ENCODE data around the gene SH3RF2.

Gene SH3RF2

DNA sequence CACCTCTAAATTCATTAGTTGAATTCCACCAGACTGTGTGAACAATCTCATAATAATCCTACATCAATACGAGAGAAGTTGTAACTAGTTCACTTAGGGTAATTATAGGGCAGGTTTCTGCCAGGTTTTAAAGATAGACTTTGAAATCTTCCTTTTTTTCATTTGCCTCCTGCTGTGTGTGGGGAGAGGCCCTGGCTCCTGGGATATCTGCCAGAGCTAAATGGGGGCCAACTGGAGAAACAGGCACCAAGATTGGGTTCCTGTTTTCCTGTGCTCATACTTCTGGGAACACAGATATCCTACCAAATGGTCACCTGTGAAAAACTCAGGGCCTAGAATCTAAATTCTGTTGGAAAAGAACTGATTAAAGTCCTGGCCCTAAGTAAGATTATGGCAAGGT, 42.3 kb downstream of the SH3RF2 start:
- H3K27me3 ChIP-seq (ENCODE audit: insufficient read depth, low read length) = no peaks in the 10 kb centered on the region
- H3K9me2 ChIP-seq (ENCODE audit: low read depth, low read length) = no peaks in the 10 kb centered on the region
- H3K4me2 ChIP-seq (ENCODE audit: low read length) = no peak overlapping the region

DNA sequence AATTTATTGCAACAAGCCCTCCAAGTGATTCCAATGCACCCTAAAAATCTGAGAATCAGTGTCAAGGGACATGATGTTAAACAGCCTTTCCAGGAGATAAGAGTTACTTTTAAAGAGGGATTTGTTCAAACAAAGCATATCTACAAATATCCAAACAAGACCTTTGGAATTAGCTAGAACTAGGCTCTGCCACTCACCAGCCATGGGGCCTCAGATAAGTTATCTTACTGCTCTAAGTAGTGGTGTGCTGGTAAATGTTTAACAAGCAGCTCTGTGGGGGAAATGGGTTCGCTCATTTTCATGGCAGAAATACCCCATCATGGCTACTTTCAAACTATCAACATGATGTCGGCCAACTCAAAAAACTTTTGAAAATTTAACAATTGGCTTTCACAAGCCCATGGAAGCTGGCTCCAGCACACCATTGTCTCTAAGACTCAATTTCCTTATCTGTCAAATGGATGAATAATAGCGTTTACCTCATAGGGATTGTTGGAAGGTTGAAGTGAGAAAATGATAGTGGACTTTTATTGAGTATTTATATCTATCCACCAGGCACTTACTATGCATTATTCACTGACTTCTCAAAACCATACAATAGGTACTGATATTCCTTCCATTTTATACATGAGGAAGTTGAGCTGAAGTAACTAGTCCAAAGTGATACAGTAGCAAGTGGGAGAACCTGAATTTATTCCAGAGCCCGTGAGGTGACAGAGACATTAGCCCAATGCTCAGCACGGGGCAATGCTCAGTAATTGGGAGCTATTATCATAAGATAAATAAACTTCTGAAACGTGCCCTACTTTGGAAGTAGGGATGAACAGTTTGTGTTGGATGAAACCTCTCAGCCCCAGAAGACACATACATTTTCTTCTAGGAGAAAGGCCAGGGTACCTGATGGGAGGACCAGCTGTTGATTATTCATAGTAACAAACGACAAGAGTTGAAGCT, 43.2 kb downstream of the SH3RF2 start:
- Histone ChIP-seq H3K9me2 (ENCODE audit: low read depth, low read length) (no peaks in the 10 kb centered on the region), H3K79me2 (ENCODE audit: insufficient read depth, low read length) (no peaks in the 10 kb centered on the region), H3K4me1 (ENCODE audit: insufficient read depth, low read length, severe bottlenecking) (no peaks in the 10 kb centered on the region), H3F3A (ENCODE audit: insufficient read depth, low read length) (no peaks in the 10 kb centered on the region), H4K20me1 (ENCODE audit: insufficient read depth, low read length) (no peaks in the 10 kb centered on the region), H3K27me3 (ENCODE audit: insufficient read depth, low read length) (no peaks in the 10 kb centered on the region), H3K9ac (ENCODE audit: low read length) (no peak overlapping the region), H3K9me3 (ENCODE audit: low read length) (no peaks in the 10 kb centered on the region), H3K4me2 (ENCODE audit: low read length) (no peak overlapping the region), H3K27ac (ENCODE audit: low read depth, low read length, poor library complexity, severe bottlenecking) (no peak overlapping the region), H3K36me3 (ENCODE audit: insufficient read depth, low read length) (no peaks in the 10 kb centered on the region), H3K4me3 (ENCODE audit: low read depth, low read length, poor library complexity, severe bottlenecking) (no peak overlapping the region), H2AFZ (ENCODE audit: low read length) (no peak overlapping the region)
- no peak for TF ChIP-seq EZH2 (IDR thresholded peaks at IDR 0.05; ENCODE audit: borderline replicate concordance, low read length)
- TF ChIP-seq, protein P1, sequence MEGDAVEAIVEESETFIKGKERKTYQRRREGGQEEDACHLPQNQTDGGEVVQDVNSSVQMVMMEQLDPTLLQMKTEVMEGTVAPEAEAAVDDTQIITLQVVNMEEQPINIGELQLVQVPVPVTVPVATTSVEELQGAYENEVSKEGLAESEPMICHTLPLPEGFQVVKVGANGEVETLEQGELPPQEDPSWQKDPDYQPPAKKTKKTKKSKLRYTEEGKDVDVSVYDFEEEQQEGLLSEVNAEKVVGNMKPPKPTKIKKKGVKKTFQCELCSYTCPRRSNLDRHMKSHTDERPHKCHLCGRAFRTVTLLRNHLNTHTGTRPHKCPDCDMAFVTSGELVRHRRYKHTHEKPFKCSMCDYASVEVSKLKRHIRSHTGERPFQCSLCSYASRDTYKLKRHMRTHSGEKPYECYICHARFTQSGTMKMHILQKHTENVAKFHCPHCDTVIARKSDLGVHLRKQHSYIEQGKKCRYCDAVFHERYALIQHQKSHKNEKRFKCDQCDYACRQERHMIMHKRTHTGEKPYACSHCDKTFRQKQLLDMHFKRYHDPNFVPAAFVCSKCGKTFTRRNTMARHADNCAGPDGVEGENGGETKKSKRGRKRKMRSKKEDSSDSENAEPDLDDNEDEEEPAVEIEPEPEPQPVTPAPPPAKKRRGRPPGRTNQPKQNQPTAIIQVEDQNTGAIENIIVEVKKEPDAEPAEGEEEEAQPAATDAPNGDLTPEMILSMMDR (IDR thresholded peaks at IDR 0.05; ENCODE audit: low read length) = no peak

More for the DNA sequence above, 42.3 kb downstream of the SH3RF2 start:
- H3K9me3 ChIP-seq (ENCODE audit: low read length) = no peaks in the 10 kb centered on the region
- H3K79me2 ChIP-seq (ENCODE audit: insufficient read depth, low read length) = no peaks in the 10 kb centered on the region
- TF ChIP-seq, protein P1 (IDR thresholded peaks at IDR 0.05; ENCODE audit: low read length) = no peak
- TF ChIP-seq EZH2 (IDR thresholded peaks at IDR 0.05; ENCODE audit: borderline replicate concordance, low read length) = no peak
- H3K9ac ChIP-seq (ENCODE audit: low read length) = no peak overlapping the region
- H3K36me3 ChIP-seq (ENCODE audit: insufficient read depth, low read length) = no peaks in the 10 kb centered on the region
- H4K20me1 ChIP-seq (ENCODE audit: insufficient read depth, low read length) = no peaks in the 10 kb centered on the region
- H2AFZ ChIP-seq (ENCODE audit: low read length) = no peak overlapping the region
- H3K27ac ChIP-seq (ENCODE audit: low read depth, low read length, poor library complexity, severe bottlenecking) = no peak overlapping the region
- no peak overlapping the region for H3K4me3 ChIP-seq (ENCODE audit: low read depth, low read length, poor library complexity, severe bottlenecking)
- no peaks in the 10 kb centered on the region for H3K4me1 ChIP-seq (ENCODE audit: insufficient read depth, low read length, severe bottlenecking)
- no peaks in the 10 kb centered on the region for H3F3A ChIP-seq (ENCODE audit: insufficient read depth, low read length)

- no peaks in the 10 kb centered on the region for H3K27me3 ChIP-seq (ENCODE audit: insufficient read depth, low read length)
- no peak overlapping the region for H3K9ac ChIP-seq (ENCODE audit: low read length)
- H3K27ac ChIP-seq (ENCODE audit: low read depth, low read length, poor library complexity, severe bottlenecking) = no peak overlapping the region
- no peak overlapping the region for H3K4me3 ChIP-seq (ENCODE audit: low read depth, low read length, poor library complexity, severe bottlenecking)
- no peak overlapping the region for H3K4me2 ChIP-seq (ENCODE audit: low read length)
- no peaks in the 10 kb centered on the region for H3K79me2 ChIP-seq (ENCODE audit: insufficient read depth, low read length)
- H3K9me3 ChIP-seq (ENCODE audit: low read length) = no peaks in the 10 kb centered on the region
- H4K20me1 ChIP-seq (ENCODE audit: insufficient read depth, low read length) = no peaks in the 10 kb centered on the region
- no peaks in the 10 kb centered on the region for H3K4me1 ChIP-seq (ENCODE audit: insufficient read depth, low read length, severe bottlenecking)
- no peaks in the 10 kb centered on the region for H3F3A ChIP-seq (ENCODE audit: insufficient read depth, low read length)
- TF ChIP-seq EZH2 (IDR thresholded peaks at IDR 0.05; ENCODE audit: borderline replicate concordance, low read length) = no peak
- TF ChIP-seq, protein P1 (IDR thresholded peaks at IDR 0.05; ENCODE audit: low read length) = no peak
- no peak overlapping the region for H2AFZ ChIP-seq (ENCODE audit: low read length)
- H3K9me2 ChIP-seq (ENCODE audit: low read depth, low read length) = no peaks in the 10 kb centered on the region
- H3K36me3 ChIP-seq (ENCODE audit: insufficient read depth, low read length) = no peaks in the 10 kb centered on the region
Observed at GRCh38 chr5:145980259-145980658, 43.9 kb downstream of the SH3RF2 start.

All from OCI-LY1 (cell line).